Fibroblast of peridontal ligament (primary cell): ENCODE results near the gene UBL7.
A peak's percentile ranks its signal among the peaks of the same experiment; 100 is the strongest.
"Not testable (repeated sequence)": the region's sequence is repeated elsewhere in the genome, so short reads cannot be mapped to it uniquely, and the experiment has no call there.

Experiments
- DNase-seq: peaks from one replicate; pipeline ENCODE4 v3.0.0-alpha.2; 2010; ENCODE audit errors: extremely low read depth

The UBL7 gene

GRCh38 chr15:74464216-74464615 lies 3.3 kb upstream of the UBL7 start:
- no peak for DNase-seq

GRCh38 chr15:74463634-74464033 lies 2.7 kb upstream of the UBL7 start:
- no peak for DNase-seq

GRCh38 chr15:74461847-74462511 lies 1.0 kb upstream of the UBL7 start:
- DNase-seq: peak; percentile 4

GRCh38 chr15:74460298-74460697 lies 662 bp downstream of the UBL7 start:
- no peak for DNase-seq

- DNase-seq: not testable (repeated sequence)
Observed at GRCh38 chr15:74459798-74460197, 1.2 kb downstream of the UBL7 start.

- no peak for DNase-seq
Observed at GRCh38 chr15:74458473-74458872, 2.5 kb downstream of the UBL7 start.

GRCh38 chr15:74457036-74457435 lies 3.9 kb downstream of the UBL7 start:
- DNase-seq: not testable (repeated sequence)

GRCh38 chr15:74454764-74455500 lies 6.0 kb downstream of the UBL7 start:
- no peak for DNase-seq

- no peak for DNase-seq
Observed at GRCh38 chr15:74453925-74454763, 6.8 kb downstream of the UBL7 start.

GRCh38 chr15:74451861-74452835 lies 8.8 kb downstream of the UBL7 start:
- DNase-seq: no peak

- no peak for DNase-seq
Observed at GRCh38 chr15:74451322-74451721, 9.6 kb downstream of the UBL7 start.

- DNase-seq: no peak
Observed at GRCh38 chr15:74449643-74450205, 11.2 kb downstream of the UBL7 start.

- no peak for DNase-seq
Observed at GRCh38 chr15:74449095-74449494, 11.9 kb downstream of the UBL7 start.

GRCh38 chr15:74445816-74446763 lies 14.9 kb downstream of the UBL7 start:
- no peak for DNase-seq

- no peak for DNase-seq
Observed at GRCh38 chr15:74444106-74445062, 16.6 kb downstream of the UBL7 start.

- DNase-seq: peak; percentile 44
Observed at GRCh38 chr15:74443100-74443909, 17.7 kb downstream of the UBL7 start.

GRCh38 chr15:74442604-74443003 lies 18.4 kb downstream of the UBL7 start:
- no peak for DNase-seq

GRCh38 chr15:74442063-74442462 lies 18.9 kb downstream of the UBL7 start:
- no peak for DNase-seq
